NCI-H146 (cell line): ENCODE measurements around the gene POGLUT3.

ENCODE experiments used
- DNase-seq: peaks from one replicate; lab custom pipeline; 2025; lab: John Stamatoyannopoulos, UW

POGLUT3 gene

DNA sequence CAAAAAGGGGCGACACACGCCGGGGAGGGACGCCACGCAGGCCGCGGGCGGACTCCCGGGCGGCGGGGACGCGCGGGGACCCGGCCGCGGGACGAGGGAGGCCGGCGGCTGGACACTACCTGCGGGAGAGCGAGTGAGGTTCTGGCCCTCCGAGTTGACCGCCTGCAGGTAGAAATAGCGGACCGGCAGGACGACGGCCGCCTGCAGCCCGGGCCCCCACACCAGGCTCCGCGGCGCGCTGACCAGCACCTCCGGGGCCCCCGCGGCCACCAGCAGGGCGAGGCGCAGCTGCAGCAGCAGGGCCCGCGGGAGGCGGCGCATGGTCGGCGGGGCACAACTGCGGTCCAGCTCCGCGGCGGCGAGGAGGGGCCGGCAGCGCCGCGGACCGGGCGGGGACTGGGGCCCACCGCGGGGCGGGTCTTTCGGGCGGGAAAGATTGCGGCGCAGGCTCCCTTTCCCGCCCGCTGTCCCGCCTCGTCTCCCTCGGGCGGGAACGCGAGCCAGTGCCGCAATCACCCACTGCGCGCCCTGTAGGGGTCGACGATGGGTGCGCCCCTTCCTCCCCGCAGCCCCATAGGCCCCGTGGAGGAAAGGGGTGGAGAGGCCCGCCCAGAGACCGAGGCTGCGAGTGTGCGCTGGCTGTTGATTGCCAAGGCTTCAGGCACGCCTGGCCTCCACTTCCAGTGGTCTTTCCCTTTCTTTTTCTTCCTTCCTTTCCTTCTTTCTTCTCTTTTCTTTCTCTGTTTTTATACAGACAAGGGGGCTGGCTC lies at the start of gene POGLUT3:
Gene POGLUT3, minus strand, starts transcription at position 339 of the 770 bp plus-strand sequence. Its CDS starts 18 bp downstream, at position 321.
- peak; percentile 85 for DNase-seq

DNA sequence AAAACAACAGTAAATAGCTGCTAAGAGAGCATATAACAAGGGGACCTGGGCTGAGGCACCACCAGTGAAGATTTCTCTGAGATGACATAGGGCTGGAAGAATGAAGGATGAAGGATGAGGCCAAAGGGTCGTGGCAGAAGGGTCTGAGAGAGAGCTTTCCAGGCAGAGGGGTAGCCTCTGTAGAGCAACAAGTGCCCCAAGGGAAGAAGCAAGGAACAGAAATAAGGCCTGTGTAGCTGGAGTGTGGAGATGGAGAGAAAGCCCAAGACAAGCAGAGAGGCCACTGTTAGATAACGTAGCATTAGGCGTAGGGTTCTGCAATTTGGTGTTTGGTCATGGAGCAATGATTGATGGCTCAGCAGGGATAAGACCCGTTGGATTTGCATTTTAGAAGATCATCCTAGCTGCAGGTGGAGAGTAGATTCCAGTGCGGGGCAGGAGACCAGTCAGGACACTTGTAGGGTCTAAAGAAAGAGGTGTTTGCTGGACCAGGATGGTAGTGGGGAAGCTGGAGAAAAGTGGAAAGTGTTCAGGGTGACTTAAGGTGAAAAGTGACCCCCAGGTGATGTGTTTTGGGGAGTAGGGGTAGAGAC lies 47.8 kb upstream of the POGLUT3 start:
- no peak for DNase-seq

GRCh38 chr11:108543316-108543964 lies 45.3 kb upstream of the POGLUT3 start:
- no peak for DNase-seq

DNA sequence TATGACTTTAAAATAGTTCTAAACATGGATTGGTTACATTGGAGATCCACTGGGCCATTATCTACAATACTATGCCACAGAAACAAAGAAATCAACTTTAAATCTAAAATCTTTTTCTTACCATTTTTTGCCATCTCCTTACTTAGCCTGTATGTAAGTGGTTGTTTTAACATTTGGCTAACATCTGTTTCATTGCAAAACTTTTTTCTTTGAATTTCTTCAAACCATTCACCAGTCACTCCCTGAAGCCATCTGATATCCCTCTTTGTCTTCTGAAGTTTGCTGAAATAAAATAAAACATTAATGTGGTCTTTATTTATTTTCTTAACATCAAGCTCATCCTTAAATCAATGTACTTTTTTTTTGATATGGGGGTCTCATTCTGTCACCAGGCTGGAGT lies 43.3 kb upstream of the POGLUT3 start:
- DNase-seq, result no peak

DNA sequence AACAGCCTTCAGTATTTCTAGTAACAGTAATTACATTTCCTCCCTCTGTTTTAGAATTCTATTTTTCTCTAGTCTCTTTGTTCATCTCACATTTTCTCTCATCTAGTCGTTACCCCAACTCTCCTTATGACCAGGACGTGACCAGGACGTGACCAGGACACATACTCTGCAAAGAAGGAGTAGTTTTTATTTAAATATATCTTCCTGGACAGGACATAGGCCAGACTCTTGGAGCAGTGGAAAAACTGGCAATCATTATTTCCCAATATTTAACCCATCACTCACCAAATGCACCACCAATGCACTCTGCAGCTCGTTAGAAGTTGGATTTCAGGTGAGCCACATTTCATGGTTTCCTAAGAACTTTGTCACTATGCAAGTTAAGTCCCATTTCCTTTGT lies 40.3 kb upstream of the POGLUT3 start:
- no peak for DNase-seq

DNA sequence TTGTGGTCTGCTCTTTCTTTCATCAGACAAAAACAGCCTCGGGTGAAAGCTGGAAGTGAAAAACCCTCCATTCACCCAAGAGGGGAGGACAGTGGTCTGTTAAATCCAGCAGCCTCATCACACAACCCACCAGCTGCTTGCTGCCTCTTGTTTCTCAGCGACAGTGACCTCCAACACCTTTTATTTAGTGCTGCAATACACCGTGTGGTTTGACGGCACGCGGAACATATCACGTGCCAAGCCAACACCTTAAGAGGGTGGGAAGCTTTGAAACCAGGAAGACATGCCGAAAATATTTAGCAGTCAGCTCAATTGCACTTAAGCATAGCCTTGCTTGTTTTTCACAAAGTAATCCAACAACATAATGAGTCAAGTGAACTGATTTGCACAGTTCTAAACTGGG lies 39.8 kb upstream of the POGLUT3 start:
- DNase-seq, result no peak

DNA sequence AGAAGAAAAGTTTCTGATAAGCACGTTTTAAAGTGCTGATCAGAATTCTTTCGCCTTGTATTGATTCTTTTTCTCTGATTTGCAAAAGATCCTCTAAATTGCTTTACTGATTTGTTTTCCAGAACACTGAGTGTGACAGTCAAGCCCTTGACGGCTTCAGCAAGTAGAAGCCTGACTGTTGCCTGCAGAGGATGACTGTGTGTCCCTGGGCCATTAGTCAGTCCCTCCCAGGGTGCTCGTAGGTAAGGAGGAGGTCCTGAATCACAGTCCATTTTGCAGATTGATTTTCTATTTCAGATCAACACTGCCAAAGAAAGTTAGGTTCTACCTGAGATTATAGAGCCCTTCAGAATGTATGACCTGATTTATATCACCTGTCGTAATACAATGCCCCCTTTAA lies 38.6 kb upstream of the POGLUT3 start:
- no peak for DNase-seq

DNA sequence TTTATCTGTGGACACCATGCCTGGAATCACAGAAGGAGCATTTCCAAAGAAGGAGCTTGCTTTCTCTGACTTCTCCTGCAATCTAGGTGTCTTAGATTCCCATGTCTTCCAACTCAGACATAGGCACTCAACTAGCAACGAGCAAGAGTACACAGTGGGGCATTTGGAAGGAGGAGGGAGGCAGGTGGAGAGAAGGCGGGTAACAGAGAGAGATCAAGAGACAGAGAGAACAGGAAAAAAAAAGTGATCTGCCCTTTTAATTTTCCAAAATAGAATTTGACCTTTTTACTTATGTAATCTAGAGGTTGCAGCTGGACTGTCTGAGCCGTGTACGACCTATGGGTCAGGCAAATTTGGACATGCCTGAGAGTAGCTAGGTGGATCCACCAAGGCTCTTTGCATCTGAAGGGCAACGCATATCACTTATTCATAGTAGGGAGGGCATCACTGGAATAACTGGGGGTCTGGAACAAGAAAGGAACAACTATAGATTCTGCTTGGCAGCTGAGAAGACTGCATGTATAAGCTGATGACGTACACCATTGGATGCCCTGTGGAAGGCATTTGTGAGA lies 37.3 kb upstream of the POGLUT3 start:
- no peak for DNase-seq

GRCh38 chr11:108534274-108534882 lies 36.2 kb upstream of the POGLUT3 start:
- no peak for DNase-seq

GRCh38 chr11:108530426-108530825 lies 32.2 kb upstream of the POGLUT3 start:
- no peak for DNase-seq

- DNase-seq, result no peak
Observed at GRCh38 chr11:108527382-108527781, 29.2 kb upstream of the POGLUT3 start.

- DNase-seq, result no peak
Observed at GRCh38 chr11:108525161-108525560, 27.0 kb upstream of the POGLUT3 start.

DNA sequence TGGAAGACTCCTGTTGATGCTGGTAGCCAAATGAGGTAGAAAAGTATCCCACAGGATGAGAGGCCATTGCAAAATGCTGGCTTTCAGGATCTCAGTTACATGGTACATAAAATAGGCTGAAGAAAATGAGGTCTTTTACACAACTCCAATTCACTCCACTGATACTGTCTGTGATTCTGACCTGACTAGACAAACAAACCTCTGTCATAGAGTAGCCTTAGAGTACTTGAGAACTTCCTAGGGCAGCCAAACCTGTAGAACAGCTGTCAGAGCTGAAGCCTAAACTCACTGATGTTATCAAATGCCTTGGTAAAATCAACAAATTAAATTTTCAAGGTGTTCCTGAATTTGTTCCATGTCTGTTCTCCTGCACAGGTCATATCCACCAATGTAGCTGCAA lies 26.2 kb upstream of the POGLUT3 start:
- no peak for DNase-seq

GRCh38 chr11:108522318-108522717 lies 24.1 kb upstream of the POGLUT3 start:
- DNase-seq, result no peak

DNA sequence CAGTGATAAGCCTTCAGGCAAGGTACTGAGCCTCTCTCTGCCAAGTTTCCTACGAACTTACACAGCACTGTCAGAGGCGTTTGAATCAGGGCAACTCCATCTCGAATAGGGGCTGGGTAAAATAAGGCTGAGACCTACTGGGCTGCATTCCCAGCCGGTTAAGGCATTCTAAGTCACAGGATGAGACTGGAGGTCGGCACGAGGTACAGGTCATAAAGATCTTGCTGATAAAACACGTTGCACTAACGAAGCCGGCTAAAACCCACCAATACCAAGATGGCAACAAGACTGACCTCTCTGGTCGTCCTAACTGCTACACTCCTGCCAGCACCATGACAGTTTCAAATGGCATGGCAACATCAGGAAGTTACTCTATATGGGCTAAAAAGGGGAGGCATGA lies 20.4 kb upstream of the POGLUT3 start:
- no peak for DNase-seq

- DNase-seq, result no peak
Observed at GRCh38 chr11:108516125-108516524, 17.9 kb upstream of the POGLUT3 start.

DNA sequence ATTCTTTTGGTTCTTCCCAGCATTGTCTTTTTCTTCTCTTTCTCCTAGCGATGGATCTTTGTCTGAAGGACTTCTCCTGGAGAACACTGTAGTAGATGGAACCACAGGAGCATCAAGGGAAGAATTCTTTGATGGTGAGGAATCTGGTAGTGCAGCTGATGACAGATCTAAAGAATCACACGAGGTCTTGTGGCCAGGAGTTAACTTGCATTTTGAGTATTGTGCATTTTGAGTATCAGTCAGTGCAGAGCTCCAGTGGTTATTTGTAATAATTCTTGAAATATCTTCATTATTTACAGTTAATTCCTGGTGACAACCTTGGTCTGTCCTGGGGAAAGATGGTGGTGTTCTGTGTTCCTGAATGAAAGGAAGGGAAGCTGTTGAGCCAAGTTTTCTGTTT lies 14.5 kb upstream of the POGLUT3 start:
- no peak for DNase-seq

- DNase-seq, result no peak
Observed at GRCh38 chr11:108511851-108512474, 13.8 kb upstream of the POGLUT3 start.

DNA sequence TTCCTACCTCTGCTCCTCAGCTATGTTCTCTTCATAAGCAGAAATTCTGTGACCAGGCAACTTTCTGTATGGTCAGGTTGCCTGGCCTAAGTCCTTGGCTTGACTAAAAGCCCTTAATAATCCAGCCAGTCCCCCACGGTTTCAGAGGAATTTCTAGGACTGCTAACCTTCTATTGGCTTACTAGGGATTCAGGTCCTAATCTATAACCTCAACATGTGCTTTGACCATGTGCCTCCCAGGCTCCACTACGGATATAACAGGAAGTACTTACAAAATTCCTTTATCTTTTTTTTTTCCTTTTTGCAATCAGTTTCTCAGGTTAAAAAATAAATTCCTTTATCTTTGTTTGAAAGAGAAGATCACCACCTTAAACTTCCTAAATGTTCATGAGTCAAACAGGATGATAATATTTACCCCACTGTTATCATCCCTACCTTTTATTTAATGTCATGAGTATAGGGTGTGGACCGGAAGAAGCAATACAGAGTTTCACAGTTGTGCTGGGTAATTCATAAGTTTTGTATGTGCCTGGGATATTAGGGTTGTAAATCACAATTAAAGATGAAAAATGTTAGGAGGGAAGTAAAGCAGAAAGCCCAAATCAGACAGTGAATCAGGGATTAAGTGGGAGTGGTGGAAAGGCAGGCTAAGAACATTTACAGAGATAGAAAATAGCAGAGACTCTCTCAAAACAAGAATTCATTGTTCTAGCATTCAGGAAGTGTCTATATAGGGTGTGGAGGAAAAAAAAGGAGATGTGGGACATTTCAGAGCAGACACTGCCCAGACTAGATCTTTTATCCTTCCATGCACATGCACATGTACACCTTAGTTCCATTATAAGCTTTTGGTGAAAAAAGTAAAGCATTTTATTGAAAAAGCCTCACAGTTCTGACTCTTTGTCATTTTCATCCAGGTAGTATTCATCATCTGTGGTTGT lies 10.7 kb upstream of the POGLUT3 start:
- no peak for DNase-seq

GRCh38 chr11:108501396-108501795 lies 3.2 kb upstream of the POGLUT3 start:
- no peak for DNase-seq

GRCh38 chr11:108500721-108501120 lies 2.5 kb upstream of the POGLUT3 start:
- DNase-seq, result no peak
